HG03558 (cell line): ENCODE results near the gene KIF21A.

ENCODE experiments used
- ATAC-seq: cut with Tn5 transposase; IDR thresholded peaks from one replicate; pipeline ENCODE4 v1.9.1; 2021; ENCODE audit warnings: moderate number of reproducible peaks; ENCODE audit not compliant: unreplicated experiment; ENCODE audit errors: extremely low read depth

The KIF21A gene

DNA sequence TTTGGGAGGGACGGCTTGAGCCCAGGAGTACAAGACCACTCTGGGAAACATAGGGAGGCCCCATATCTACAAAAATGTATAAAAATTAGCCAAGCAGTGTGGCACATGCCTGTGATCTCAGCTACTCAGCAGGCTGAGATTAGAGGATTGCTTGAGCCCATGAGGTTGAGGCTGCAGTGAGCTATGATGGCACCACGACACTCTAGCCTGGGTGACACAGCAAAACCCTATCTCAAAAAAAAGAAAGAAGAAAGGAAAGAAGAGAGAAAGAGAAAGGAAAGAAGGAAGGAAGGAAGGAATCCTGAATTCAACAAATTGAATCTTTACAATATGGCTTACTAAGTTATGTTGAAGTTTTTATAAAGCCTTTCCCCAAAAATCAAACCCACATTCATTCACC, 2.1 kb downstream of the KIF21A start:
- no peak for ATAC-seq

- no peak for ATAC-seq
Measured at GRCh38 chr12:39440101-39440500, 2.8 kb downstream of the KIF21A start.

GRCh38 chr12:39435531-39435930, 7.4 kb downstream of the KIF21A start:
- no peak for ATAC-seq

GRCh38 chr12:39431797-39432196, 11.1 kb downstream of the KIF21A start:
- ATAC-seq: no peak

GRCh38 chr12:39431002-39431796, 11.7 kb downstream of the KIF21A start:
- no peak for ATAC-seq

- ATAC-seq: no peak
Measured at GRCh38 chr12:39429809-39430208, 13.1 kb downstream of the KIF21A start.

GRCh38 chr12:39427360-39427808, 15.5 kb downstream of the KIF21A start:
- ATAC-seq: no peak

GRCh38 chr12:39426636-39427240, 16.2 kb downstream of the KIF21A start:
- no peak for ATAC-seq

DNA sequence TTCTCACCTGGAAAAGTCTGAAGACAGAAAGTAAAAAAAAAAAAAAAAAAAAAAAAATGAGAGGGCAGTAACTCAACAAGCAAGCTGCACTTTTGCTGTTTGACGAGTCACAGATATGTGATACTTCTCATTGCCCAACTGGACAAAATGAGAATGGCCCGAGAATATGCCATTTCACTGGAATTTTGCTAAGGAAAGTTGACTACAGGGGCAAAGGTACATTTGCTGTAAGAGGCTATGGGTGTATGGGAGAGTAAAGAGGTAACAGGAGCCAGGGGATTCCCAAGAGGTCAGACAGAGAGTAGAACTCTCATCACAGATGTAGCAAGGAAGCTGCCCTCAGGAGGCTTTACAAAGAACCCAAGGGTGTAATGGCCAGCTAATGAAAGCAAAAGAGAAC, 22.9 kb downstream of the KIF21A start:
- ATAC-seq: no peak

DNA sequence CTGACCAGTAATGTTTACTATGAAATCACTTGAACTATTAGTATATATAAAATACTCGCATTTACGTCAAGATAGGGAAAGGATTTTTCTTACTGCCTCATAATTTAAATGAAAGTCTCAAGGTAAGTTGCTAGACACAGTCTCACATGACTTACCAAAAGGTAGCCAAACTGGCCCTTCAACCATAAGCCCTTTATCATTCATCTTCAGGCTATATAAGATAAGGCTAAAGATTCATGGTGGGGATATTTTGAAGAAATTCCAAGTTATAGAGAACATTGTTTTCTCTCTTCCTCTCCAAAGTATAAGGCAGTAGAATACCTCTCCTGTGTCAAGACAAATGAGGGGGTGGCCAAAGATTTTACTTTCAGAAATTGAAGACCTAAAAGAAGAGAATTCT, 23.4 kb downstream of the KIF21A start:
- ATAC-seq: no peak

- ATAC-seq: no peak
Measured at GRCh38 chr12:39417916-39418315, 25.0 kb downstream of the KIF21A start.

GRCh38 chr12:39413836-39414771, 28.8 kb downstream of the KIF21A start:
- ATAC-seq: no peak

DNA sequence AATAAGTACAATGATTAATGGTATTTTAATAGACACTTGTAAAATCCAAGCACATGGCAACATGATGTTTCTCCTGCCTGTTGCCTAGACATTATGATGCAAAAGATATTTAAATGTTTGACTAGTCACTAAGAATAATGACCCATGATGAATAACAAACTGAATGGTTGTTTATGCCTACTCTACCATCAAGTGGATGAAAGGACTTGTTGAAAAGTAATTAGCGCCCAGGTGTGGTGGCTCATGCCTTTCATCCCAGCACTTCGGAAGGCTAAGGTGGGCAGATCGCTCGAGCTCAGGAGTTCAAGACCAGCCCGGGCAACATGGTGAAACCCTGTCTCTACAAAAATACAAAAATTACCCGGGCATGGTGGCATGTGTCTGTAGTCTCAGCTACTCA, 30.7 kb downstream of the KIF21A start:
- ATAC-seq: no peak

GRCh38 chr12:39406262-39406661, 36.7 kb downstream of the KIF21A start:
- no peak for ATAC-seq

DNA sequence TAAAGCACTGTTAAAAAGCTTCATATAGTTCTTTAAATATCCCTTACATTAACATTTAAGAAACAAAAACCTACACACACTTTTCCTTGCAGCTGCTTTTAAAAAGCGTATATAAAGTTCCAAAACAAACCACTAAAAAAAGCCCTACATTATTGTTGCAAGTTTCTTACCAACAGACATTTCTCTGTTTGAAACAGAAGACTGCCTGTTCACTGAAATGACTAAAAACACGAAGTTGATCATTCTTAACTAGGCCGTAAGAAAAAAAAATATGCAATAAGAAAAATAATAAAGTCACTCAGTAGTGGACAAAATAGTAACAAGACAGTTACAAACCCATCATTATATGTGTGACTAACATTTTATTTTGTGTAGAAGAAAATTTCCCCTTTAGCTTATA, 37.3 kb downstream of the KIF21A start:
- ATAC-seq: no peak

DNA sequence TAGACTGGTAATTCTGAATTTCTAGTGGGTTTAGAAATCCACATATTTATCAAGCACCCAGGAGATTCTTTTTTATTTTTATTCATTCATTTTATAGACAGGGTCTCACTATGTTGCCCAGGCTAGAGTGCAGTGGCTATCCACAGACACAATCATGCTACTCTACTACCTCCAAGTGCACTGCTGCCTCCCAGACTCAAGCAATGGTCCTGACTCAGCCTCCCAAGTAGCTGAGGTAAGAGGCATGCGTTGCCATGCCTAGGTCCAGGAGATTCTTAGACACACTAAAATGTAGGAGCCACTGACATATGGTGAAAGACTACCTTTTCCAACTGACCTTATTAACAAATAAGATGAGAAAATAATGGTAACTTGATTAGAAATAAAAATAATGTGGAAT, 38.9 kb downstream of the KIF21A start:
- ATAC-seq: no peak

GRCh38 chr12:39403376-39403775, 39.5 kb downstream of the KIF21A start:
- ATAC-seq: no peak

- ATAC-seq: no peak
Measured at GRCh38 chr12:39402922-39403321, 40.0 kb downstream of the KIF21A start.

DNA sequence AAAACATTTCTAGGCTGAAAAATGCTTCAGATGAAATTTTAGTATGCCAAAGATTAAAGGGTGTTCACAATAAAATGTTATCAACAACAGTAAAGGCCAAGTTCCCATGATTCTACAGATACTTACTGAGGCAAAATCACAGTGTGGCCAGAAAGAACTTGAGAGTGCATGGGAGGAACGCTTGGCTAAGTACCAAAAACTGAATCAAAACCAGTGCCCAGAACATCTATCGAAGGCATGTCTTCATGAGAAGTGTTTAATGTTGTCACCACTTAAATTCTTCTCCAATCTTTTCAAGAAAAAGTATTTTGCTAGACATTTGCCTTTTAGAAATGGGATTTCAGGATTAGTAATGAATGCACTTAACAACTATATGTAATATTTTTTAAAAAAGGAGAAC, 41.5 kb downstream of the KIF21A start:
- ATAC-seq: no peak

DNA sequence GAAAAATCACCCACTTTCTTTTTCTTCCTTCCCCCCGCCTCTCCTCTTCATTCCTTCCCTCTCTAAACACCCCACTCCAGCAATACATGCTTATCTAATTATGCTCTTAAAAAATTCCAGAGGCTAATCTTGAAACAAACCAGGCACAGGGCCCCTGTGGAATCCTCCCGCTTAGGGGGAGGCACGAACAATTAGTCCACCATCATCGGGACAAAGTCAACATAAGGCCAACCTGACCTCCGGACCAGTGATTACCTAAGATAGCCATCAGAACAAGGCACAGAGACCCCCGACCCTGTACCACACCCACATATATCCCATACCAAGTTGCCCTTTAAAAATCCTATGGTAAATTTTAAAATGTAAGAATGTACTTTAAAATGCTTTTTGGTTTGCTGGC, 47.1 kb downstream of the KIF21A start:
- no peak for ATAC-seq

DNA sequence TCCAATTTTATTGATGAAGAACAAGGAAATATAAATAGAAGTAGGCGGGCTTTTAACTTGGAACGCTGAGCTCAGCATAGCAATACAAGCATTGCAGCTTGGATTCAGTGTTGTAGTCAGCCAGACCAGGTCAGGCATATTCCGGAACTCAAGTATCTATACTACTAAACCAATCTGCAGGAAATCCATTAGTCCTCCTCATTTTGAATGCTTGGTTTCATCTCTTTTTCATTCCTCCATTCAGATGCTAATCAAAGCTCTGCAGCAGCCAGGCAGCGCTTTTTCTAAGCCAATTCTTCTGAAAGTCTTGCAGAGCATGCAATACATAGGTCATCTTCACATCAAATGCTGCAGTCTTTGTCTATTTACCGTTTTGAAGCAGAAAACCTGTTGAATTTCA, 49.0 kb downstream of the KIF21A start:
- no peak for ATAC-seq
